Suprapubic skin (tissue), 3 donors: Measurements from ENCODE around the gene GPA33.

Source experiments
- EP300 ChIP-seq: sonication (generic); formaldehyde crosslinking; IDR thresholded peaks from one replicate; pipeline ENCODE4 v1.6.1; 2017; ENCODE audit warnings: antibody characterized with exemption
- TF ChIP-seq, protein P1 (sequence below), 2 donors: fragments of 200-600 bp in 1 of 2; fragments of 450-650 bp in 1 of 2; sonication (generic) in 1 of 2; IDR thresholded peaks; one replicate each; pipeline ENCODE4 v1.5.1; 2016 to 2019; ENCODE audit warnings: antibody characterized with exemption in 2 of 2, mild to moderate bottlenecking in 1 of 2, moderate library complexity in 1 of 2

GRCh38 chr1:167052389-167052788 lies 37.8 kb downstream of the GPA33 start:
- TF ChIP-seq, protein P1, sequence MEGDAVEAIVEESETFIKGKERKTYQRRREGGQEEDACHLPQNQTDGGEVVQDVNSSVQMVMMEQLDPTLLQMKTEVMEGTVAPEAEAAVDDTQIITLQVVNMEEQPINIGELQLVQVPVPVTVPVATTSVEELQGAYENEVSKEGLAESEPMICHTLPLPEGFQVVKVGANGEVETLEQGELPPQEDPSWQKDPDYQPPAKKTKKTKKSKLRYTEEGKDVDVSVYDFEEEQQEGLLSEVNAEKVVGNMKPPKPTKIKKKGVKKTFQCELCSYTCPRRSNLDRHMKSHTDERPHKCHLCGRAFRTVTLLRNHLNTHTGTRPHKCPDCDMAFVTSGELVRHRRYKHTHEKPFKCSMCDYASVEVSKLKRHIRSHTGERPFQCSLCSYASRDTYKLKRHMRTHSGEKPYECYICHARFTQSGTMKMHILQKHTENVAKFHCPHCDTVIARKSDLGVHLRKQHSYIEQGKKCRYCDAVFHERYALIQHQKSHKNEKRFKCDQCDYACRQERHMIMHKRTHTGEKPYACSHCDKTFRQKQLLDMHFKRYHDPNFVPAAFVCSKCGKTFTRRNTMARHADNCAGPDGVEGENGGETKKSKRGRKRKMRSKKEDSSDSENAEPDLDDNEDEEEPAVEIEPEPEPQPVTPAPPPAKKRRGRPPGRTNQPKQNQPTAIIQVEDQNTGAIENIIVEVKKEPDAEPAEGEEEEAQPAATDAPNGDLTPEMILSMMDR (IDR thresholded peaks at IDR 0.05) = peak in 1 of 2 donors; percentile 12
- TF ChIP-seq EP300 = no peak
